ENCODE data around the gene ZG16B. TPM values are rescaled to one million over a fixed set of nuclear protein-coding genes. Genes with fewer than 3 reads are reported as not detected.

The ZG16B gene
- total RNA-seq, 4 donors from 2014 or later = not detected

DNA sequence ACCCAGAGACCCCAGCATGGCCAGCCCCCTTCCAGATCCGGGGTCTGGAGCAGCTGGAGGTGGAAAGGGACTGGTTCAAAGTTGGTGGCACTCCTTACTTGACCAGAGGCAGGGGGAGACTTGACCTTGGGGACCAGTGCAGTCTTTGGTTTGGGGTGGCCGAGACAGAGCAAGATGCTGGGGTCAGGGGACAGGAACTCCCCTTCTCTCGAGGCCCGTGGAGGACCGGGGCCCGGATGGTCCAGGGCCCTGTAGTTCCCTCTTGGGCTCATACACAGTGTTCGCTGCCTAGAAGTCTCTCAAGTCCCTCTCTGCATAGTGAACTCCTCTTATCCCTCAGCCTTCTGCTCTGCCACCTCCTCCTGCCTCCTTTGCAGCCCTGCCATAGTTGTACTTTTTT lies 42.1 kb upstream of the ZG16B start:
- H3K4me3 ChIP-seq = no peak overlapping the region
- intact Hi-C loops (cut with DNase I) = no loop called here
- no peak overlapping the region for H3K27ac ChIP-seq (replicated peaks in 1 of 4)
- H3K36me3 ChIP-seq = no peaks in the 10 kb centered on the region
- peaks cover 0 to 89% (median 31%) of the 10 kb centered on the region in 4 donors for H3K27me3 ChIP-seq
- no peak for DNase-seq (ENCODE audit: extremely low spot score)
- WGBS = 43% methylated on average over 7 of the region's 7 CpGs
- peaks cover 6 to 14% (median 12%) of the 10 kb centered on the region in 4 donors for H3K4me1 ChIP-seq
- no peaks in the 10 kb centered on the region for H3K9me3 ChIP-seq
- TF ChIP-seq POLR2AphosphoS5 (IDR thresholded peaks at IDR 0.05) = no peak
- TF ChIP-seq, protein P1, sequence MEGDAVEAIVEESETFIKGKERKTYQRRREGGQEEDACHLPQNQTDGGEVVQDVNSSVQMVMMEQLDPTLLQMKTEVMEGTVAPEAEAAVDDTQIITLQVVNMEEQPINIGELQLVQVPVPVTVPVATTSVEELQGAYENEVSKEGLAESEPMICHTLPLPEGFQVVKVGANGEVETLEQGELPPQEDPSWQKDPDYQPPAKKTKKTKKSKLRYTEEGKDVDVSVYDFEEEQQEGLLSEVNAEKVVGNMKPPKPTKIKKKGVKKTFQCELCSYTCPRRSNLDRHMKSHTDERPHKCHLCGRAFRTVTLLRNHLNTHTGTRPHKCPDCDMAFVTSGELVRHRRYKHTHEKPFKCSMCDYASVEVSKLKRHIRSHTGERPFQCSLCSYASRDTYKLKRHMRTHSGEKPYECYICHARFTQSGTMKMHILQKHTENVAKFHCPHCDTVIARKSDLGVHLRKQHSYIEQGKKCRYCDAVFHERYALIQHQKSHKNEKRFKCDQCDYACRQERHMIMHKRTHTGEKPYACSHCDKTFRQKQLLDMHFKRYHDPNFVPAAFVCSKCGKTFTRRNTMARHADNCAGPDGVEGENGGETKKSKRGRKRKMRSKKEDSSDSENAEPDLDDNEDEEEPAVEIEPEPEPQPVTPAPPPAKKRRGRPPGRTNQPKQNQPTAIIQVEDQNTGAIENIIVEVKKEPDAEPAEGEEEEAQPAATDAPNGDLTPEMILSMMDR (IDR thresholded peaks at IDR 0.05) = no peak

DNA sequence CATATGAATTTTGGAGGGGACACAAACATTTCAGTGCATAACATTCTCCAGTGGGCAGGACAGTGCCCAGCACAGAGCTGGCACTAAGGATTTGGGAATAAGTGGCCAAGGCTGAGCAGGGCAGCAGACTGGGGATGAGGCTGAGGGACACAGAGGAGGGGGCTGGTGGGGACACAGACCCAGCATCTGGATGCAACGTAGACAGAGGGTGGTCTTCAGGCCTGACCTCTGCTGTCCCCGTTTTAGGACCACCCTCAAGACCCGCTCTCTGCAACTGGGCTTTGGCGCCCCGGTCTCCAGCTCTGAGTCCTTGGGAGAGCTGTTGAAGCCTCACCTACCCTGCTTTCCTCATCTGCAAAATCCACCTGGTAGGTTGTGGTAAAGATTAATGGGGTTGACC lies 39.5 kb upstream of the ZG16B start:
- Histone ChIP-seq H3K4me1 (peaks cover 0 to 4% (median 3%) of the 10 kb centered on the region in 4 donors), H3K36me3 (no peaks in the 10 kb centered on the region), H3K4me3 (no peak overlapping the region), H3K27ac (replicated peaks in 1 of 4) (no peak overlapping the region), H3K27me3 (peaks cover 0 to 85% (median 19%) of the 10 kb centered on the region in 4 donors), H3K9me3 (no peaks in the 10 kb centered on the region)
- TF ChIP-seq EP300 (IDR thresholded peaks at IDR 0.05) = no peak
- TF ChIP-seq POLR2A (IDR thresholded peaks at IDR 0.05; ENCODE audit: low read depth) = no peak
- TF ChIP-seq, protein P1 (IDR thresholded peaks at IDR 0.05) = no peak
- TF ChIP-seq POLR2AphosphoS5 (IDR thresholded peaks at IDR 0.05) = no peak
- WGBS = 76% methylated on average over 5 of the region's 5 CpGs
- intact Hi-C loops (cut with DNase I) = no loop called here
- no peak for DNase-seq (ENCODE audit: extremely low spot score)

DNA sequence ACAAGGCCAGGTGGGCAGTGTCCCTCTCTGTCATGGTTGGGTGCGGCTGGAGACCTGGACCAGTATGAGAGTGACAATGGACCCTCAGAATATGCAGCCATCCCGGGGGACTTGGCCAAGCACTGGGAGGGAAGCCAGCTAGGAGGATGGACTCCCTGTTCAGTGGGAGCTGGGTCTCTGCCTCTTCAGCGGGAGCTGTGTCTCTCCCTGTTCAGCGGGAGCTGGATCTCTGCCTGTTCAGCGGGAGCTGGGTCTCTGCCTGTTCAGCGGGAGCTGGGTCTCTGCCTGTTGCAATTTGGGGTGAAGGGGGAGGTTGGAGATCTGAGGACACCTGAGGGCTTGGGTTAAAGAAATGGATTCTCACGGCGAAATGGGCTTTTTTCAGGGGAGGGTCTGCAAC lies 38.9 kb upstream of the ZG16B start:
- TF ChIP-seq POLR2AphosphoS5 (IDR thresholded peaks at IDR 0.05) (no peak), POLR2A (IDR thresholded peaks at IDR 0.05; ENCODE audit: low read depth) (no peak), EP300 (IDR thresholded peaks at IDR 0.05) (no peak)
- TF ChIP-seq, protein P1 (IDR thresholded peaks at IDR 0.05) = no peak
- no peaks in the 10 kb centered on the region for H3K36me3 ChIP-seq
- DNase-seq (ENCODE audit: extremely low spot score) = no peak
- H3K27me3 ChIP-seq = peaks cover 0 to 81% (median 13%) of the 10 kb centered on the region in 4 donors
- no peaks in the 10 kb centered on the region for H3K4me1 ChIP-seq
- no peak overlapping the region for H3K27ac ChIP-seq (replicated peaks in 1 of 4)
- intact Hi-C loops (cut with DNase I) = no loop called here
- 71% methylated on average over 8 of the region's 8 CpGs for WGBS
- H3K4me3 ChIP-seq = no peak overlapping the region
- no peaks in the 10 kb centered on the region for H3K9me3 ChIP-seq

DNA sequence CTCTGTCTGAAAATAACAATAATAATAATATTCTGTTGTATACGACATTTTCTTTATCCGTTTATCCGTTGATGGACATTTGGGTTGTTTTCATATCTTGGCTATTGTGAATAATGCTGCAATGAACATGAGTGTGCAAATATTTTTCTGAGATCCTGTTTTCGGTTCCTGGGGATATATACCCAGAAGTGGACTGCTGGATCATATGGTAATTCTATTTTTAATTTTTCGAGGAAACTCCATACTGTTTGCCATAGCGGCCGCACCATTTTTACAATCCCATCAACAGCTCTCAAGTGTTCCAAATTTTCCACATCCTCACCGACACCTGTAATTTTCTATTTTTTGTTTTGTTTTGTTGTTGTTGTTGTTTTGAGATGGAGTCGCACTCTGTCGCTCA lies 37.2 kb upstream of the ZG16B start:
- no peaks in the 10 kb centered on the region for H3K9me3 ChIP-seq
- H3K36me3 ChIP-seq = no peaks in the 10 kb centered on the region
- H3K4me3 ChIP-seq = no peak overlapping the region
- H3K27ac ChIP-seq (replicated peaks in 1 of 4) = no peak overlapping the region
- no peak for DNase-seq (ENCODE audit: extremely low spot score)
- intact Hi-C loops (cut with DNase I) = no loop called here
- TF ChIP-seq, protein P1 (IDR thresholded peaks at IDR 0.05) = no peak
- no peak for TF ChIP-seq POLR2AphosphoS5 (IDR thresholded peaks at IDR 0.05)
- no peak for TF ChIP-seq EP300 (IDR thresholded peaks at IDR 0.05)
- TF ChIP-seq POLR2A (IDR thresholded peaks at IDR 0.05; ENCODE audit: low read depth) = no peak
- H3K27me3 ChIP-seq = peaks cover 0 to 69% (median 5%) of the 10 kb centered on the region in 4 donors
- 81% methylated on average over 10 of the region's 10 CpGs for WGBS
- no peaks in the 10 kb centered on the region for H3K4me1 ChIP-seq
